ENCODE measurements around the gene ADH1B.
"Not testable (repeated sequence)": the region's sequence is repeated elsewhere in the genome, so short reads cannot be mapped to it uniquely, and the experiment has no call there.

The ADH1B gene

DNA sequence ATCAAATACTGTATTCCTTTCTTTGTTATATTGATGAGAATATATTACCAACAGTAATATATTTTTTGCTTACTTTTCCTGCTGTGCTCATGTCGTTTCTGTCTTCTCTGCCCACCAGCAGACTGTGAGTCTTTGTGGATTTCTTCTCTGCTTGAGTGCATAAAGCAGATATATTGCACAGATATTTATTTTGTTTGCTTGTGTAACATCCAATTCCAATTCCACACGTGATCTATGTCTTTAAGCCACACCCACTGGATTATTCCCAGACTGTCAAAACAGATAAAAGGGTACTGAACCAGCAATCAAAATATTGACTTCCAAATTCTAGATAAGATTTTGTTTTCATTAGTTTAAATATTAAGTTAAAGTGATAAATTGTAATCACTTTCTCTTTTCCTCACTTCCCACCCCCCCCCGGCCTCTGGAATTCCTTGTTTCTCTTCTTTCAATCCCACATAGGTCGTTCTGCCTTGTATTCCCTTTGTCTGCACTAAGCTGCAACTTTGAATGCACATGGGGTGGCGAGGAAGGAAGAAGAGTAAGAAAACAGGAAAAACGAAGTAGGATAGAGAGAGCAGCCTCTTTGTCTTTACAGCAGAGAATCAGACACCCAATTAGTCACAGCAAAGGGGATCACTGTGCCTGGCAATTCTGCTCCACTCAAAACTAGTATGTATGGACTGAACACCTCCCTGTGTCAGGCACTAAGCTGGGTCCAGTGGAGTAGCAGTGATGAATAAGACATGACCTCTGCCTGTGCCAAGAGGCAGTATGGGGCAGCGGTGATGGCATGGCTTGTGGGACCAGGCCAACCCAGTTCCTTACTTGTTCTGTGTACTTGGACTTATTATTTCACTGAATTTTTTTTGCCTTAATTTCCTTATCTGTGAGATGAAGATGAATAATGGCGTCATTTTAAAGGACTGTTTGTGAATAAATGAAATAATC, at the start of gene ADH1B:
TSS of gene ADH1B (minus strand) at position 161 of the 951 bp plus-strand sequence. CDS start at position 91, 70 bp downstream.
- Histone ChIP-seq H3K4me3 (ENCODE audit: severe bottlenecking) (no peak within 1 kb of the TSS), H3K36me3 (ENCODE audit: low read depth) (no peaks in the 10 kb centered on the region), H3K9me3 (ENCODE audit: severe bottlenecking) (no peaks in the 10 kb centered on the region), H3K4me1 (ENCODE audit: insufficient read depth, poor library complexity, severe bottlenecking) (no peaks in the 10 kb centered on the region), H3K27me3 (ENCODE audit: insufficient read depth, poor library complexity, severe bottlenecking) (no peaks in the 10 kb centered on the region), H3K27ac (ENCODE audit: poor library complexity, severe bottlenecking) (no peak within 1 kb of the TSS)
- TF ChIP-seq, protein P1, sequence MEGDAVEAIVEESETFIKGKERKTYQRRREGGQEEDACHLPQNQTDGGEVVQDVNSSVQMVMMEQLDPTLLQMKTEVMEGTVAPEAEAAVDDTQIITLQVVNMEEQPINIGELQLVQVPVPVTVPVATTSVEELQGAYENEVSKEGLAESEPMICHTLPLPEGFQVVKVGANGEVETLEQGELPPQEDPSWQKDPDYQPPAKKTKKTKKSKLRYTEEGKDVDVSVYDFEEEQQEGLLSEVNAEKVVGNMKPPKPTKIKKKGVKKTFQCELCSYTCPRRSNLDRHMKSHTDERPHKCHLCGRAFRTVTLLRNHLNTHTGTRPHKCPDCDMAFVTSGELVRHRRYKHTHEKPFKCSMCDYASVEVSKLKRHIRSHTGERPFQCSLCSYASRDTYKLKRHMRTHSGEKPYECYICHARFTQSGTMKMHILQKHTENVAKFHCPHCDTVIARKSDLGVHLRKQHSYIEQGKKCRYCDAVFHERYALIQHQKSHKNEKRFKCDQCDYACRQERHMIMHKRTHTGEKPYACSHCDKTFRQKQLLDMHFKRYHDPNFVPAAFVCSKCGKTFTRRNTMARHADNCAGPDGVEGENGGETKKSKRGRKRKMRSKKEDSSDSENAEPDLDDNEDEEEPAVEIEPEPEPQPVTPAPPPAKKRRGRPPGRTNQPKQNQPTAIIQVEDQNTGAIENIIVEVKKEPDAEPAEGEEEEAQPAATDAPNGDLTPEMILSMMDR (IDR thresholded peaks at IDR 0.05; ENCODE audit: poor library complexity, severe bottlenecking): no peak
- ATAC-seq (ENCODE audit: low read depth) (no peak), DNase-seq (ENCODE audit: low spot score) (no peak)

DNA sequence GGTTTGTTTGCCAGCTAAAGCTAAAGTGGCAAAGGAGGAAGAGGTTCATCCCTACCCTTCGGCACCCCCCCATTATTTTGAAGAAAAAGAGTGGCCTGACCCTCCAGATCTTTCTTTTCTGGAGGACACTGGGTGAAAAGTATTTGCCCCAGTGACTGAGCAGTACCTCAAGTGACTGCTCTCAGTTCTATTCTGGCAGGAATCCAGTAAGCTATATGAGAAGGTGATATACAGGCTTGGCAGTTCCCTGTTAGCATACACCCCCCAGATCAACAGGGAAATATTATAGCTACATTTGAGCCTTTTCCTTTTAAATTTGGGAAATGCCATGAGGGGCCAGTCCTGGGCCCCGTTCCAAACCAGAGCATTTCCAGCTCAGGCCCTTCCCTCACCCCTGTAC, 46.6 kb upstream of the ADH1B start:
- ATAC-seq (ENCODE audit: low read depth); H3K27ac ChIP-seq (ENCODE audit: poor library complexity, severe bottlenecking); H3K27me3 ChIP-seq (ENCODE audit: insufficient read depth, poor library complexity, severe bottlenecking); H3K4me3 ChIP-seq (ENCODE audit: severe bottlenecking); H3K4me1 ChIP-seq (ENCODE audit: insufficient read depth, poor library complexity, severe bottlenecking); H3K36me3 ChIP-seq (ENCODE audit: low read depth); H3K9me3 ChIP-seq (ENCODE audit: severe bottlenecking); DNase-seq (ENCODE audit: low spot score): not testable (repeated sequence)

DNA sequence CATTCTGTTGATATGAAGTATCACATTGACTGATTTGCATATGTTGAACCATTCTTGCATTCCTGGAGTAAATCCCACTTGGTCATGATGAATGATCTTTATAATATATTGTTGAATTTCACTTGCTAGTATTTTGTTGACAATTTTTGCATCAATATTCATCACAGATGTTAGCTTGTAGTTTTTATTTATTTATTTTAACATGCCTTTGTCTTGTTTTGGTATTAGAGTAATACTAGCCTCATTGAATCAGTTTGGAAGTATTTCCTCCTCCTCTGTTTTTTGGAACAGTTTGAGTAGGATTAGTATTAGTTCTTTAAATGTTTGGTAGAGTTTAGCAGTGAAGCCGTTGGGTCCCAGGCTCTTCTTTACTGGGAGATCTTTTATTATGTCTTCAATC, 45.3 kb upstream of the ADH1B start:
- no peaks in the 10 kb centered on the region for H3K36me3 ChIP-seq (ENCODE audit: low read depth)
- H3K27me3 ChIP-seq (ENCODE audit: insufficient read depth, poor library complexity, severe bottlenecking): no peaks in the 10 kb centered on the region
- no peaks in the 10 kb centered on the region for H3K4me1 ChIP-seq (ENCODE audit: insufficient read depth, poor library complexity, severe bottlenecking)
- H3K9me3 ChIP-seq (ENCODE audit: severe bottlenecking): peaks cover 3% of the 10 kb centered on the region
- TF ChIP-seq, protein P1 (IDR thresholded peaks at IDR 0.05; ENCODE audit: poor library complexity, severe bottlenecking): no peak
- DNase-seq (ENCODE audit: low spot score) (no peak), ATAC-seq (ENCODE audit: low read depth) (no peak)
- no peak overlapping the region for H3K27ac ChIP-seq (ENCODE audit: poor library complexity, severe bottlenecking)
- no peak overlapping the region for H3K4me3 ChIP-seq (ENCODE audit: severe bottlenecking)

DNA sequence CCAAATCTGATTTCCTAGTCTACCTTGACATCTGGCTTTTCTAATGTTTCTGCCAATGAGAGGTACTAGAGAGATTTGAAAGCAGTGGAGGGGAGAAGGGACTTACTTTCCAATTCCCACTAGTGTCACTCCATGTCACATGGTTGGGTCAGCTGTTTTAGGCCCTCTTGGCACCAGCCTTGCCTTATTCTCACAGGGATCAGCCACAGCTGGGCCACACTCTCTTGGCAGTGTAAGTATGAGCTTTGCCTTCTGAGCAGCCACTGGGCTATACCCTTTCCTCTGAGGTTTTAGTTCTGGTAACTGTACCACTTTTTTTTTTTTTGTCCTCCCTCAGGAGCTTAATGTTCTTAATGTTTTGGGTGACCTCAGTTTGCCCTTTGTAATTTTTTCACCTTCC, 41.6 kb upstream of the ADH1B start:
- no peak for ATAC-seq (ENCODE audit: low read depth)

DNA sequence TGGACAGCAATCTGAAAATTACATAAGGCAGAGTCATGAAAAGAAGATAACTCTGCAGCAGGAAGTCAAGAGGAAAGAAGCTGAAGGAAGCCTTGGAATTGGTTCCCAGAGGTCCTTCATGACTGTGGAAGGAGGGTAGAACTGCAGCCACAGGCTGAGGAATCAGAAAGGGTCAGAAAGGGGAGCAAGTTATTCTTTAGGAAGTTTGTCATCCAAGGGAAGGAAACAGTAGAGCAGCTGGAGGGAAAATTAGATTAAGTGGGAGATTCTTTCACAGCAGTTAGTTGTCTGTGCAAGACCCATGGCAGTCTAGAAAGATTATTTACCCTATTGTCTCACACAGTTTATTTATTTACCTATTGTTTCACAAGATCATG, 40.7 kb upstream of the ADH1B start:
- Histone ChIP-seq H3K4me3 (ENCODE audit: severe bottlenecking) (no peak overlapping the region), H3K9me3 (ENCODE audit: severe bottlenecking) (peaks cover 3% of the 10 kb centered on the region), H3K27me3 (ENCODE audit: insufficient read depth, poor library complexity, severe bottlenecking) (peaks cover 3% of the 10 kb centered on the region), H3K4me1 (ENCODE audit: insufficient read depth, poor library complexity, severe bottlenecking) (no peaks in the 10 kb centered on the region), H3K36me3 (ENCODE audit: low read depth) (no peaks in the 10 kb centered on the region), H3K27ac (ENCODE audit: poor library complexity, severe bottlenecking) (no peak overlapping the region)
- no peak for DNase-seq (ENCODE audit: low spot score)
- ATAC-seq (ENCODE audit: low read depth): no peak
- TF ChIP-seq, protein P1 (IDR thresholded peaks at IDR 0.05; ENCODE audit: poor library complexity, severe bottlenecking): no peak

More for the DNA sequence above, 41.6 kb upstream of the ADH1B start:
- H3K9me3 ChIP-seq (ENCODE audit: severe bottlenecking): peaks cover 3% of the 10 kb centered on the region
- H3K27ac ChIP-seq (ENCODE audit: poor library complexity, severe bottlenecking): no peak overlapping the region
- DNase-seq (ENCODE audit: low spot score): no peak
- H3K4me1 ChIP-seq (ENCODE audit: insufficient read depth, poor library complexity, severe bottlenecking): no peaks in the 10 kb centered on the region
- H3K4me3 ChIP-seq (ENCODE audit: severe bottlenecking): no peak overlapping the region
- peaks cover 3% of the 10 kb centered on the region for H3K27me3 ChIP-seq (ENCODE audit: insufficient read depth, poor library complexity, severe bottlenecking)
- no peaks in the 10 kb centered on the region for H3K36me3 ChIP-seq (ENCODE audit: low read depth)
- TF ChIP-seq, protein P1 (IDR thresholded peaks at IDR 0.05; ENCODE audit: poor library complexity, severe bottlenecking): no peak
